ENCODE measurements around the gene HAPLN2. TPM values are rescaled to one million over a fixed set of nuclear protein-coding genes. Genes with fewer than 3 reads are reported as not detected.
A peak's percentile ranks its signal among the peaks of the same experiment; 100 is the strongest.

The HAPLN2 gene
- polyA plus RNA-seq, 1 donor (not counting 4 experiments of a cell fraction or from before 2014, with no cell fraction given): not detected

- Histone ChIP-seq H2AFZ (ENCODE audit: control insufficient read depth, low read length) (no peak overlapping the region), H3K9ac (ENCODE audit: control insufficient read depth, extremely low read depth, insufficient read depth, low read length) (no peak overlapping the region), H3K36me3 (ENCODE audit: control insufficient read depth in 2 of 2, extremely low read depth in 1 of 2, insufficient read depth in 2 of 2, low read length in 2 of 2) (no peaks in the 10 kb centered on the region), H3K27me3 (ENCODE audit: control insufficient read depth, extremely low read depth, insufficient read depth, low read length) (peaks cover 47% of the 10 kb centered on the region), H4K20me1 (ENCODE audit: control insufficient read depth, extremely low read depth, insufficient read depth, low read length) (no peaks in the 10 kb centered on the region), H3K4me1 (ENCODE audit: control insufficient read depth, extremely low read depth, insufficient read depth, low read length) (no peaks in the 10 kb centered on the region), H3K9me3 (ENCODE audit: control insufficient read depth, low read depth, low read length) (no peaks in the 10 kb centered on the region), H3K27ac (ENCODE audit: control insufficient read depth, insufficient read depth, low read length) (no peak overlapping the region), H3K4me3 (ENCODE audit: control insufficient read depth in 2 of 3, extremely low read depth in 1 of 3, insufficient read depth in 2 of 3, low read depth in 1 of 3, low read length in 3 of 3) (no peak overlapping the region), H3K9me1 (ENCODE audit: control insufficient read depth, extremely low read depth, insufficient read depth, low read length) (no peaks in the 10 kb centered on the region), H3K4me2 (ENCODE audit: control insufficient read depth, extremely low read depth, insufficient read depth, low read depth, low read length) (no peak overlapping the region), H3K79me2 (ENCODE audit: control insufficient read depth, insufficient read depth, low read length) (no peaks in the 10 kb centered on the region)
- dilution Hi-C loops (cut with MboI; ENCODE audit: extremely low pct_ligation_motif_present, low sequenced_read_pairs): no loop called here
- FAIRE-seq (no peak), DNase-seq (ENCODE audit: low read depth, low spot score) (no peak)
- TF ChIP-seq EZH2 (IDR thresholded peaks at IDR 0.05; ENCODE audit: low read length) (no peak), CTCF (optimal IDR thresholded peaks at IDR 0.05 in 1 of 3, IDR thresholded peaks at IDR 0.05 in 1 of 3, conservative IDR thresholded peaks at IDR 0.05 in 1 of 3; ENCODE audit: extremely low read depth in 1 of 3, insufficient read depth in 2 of 3, low read length in 3 of 3) (no peak)
Measured at GRCh38 chr1:156622581-156623297, 3.5 kb downstream of the HAPLN2 start.

GRCh38 chr1:156623946-156624813 lies 5.0 kb downstream of the HAPLN2 start:
- Histone ChIP-seq H3K4me2 (ENCODE audit: control insufficient read depth, extremely low read depth, insufficient read depth, low read depth, low read length) (peak overlapping the region; percentile 66), H3K27me3 (ENCODE audit: control insufficient read depth, extremely low read depth, insufficient read depth, low read length) (peaks cover 44% of the 10 kb centered on the region), H2AFZ (ENCODE audit: control insufficient read depth, low read length) (peak overlapping the region; percentile 68)

More at GRCh38 chr1:156623946-156624813, 5.0 kb downstream of the HAPLN2 start:
- FAIRE-seq (no peak), DNase-seq (ENCODE audit: low read depth, low spot score) (no peak)
- Histone ChIP-seq H3K36me3 (ENCODE audit: control insufficient read depth in 2 of 2, extremely low read depth in 1 of 2, insufficient read depth in 2 of 2, low read length in 2 of 2) (no peaks in the 10 kb centered on the region), H3K9ac (ENCODE audit: control insufficient read depth, extremely low read depth, insufficient read depth, low read length) (no peak overlapping the region), H3K9me1 (ENCODE audit: control insufficient read depth, extremely low read depth, insufficient read depth, low read length) (no peaks in the 10 kb centered on the region), H3K79me2 (ENCODE audit: control insufficient read depth, insufficient read depth, low read length) (no peaks in the 10 kb centered on the region), H4K20me1 (ENCODE audit: control insufficient read depth, extremely low read depth, insufficient read depth, low read length) (no peaks in the 10 kb centered on the region), H3K4me1 (ENCODE audit: control insufficient read depth, extremely low read depth, insufficient read depth, low read length) (no peaks in the 10 kb centered on the region), H3K27ac (ENCODE audit: control insufficient read depth, insufficient read depth, low read length) (no peak overlapping the region), H3K4me3 (ENCODE audit: control insufficient read depth in 2 of 3, extremely low read depth in 1 of 3, insufficient read depth in 2 of 3, low read depth in 1 of 3, low read length in 3 of 3) (peak overlapping the region in 2 of 3 experiments; percentile 20 to 35), H3K9me3 (ENCODE audit: control insufficient read depth, low read depth, low read length) (no peaks in the 10 kb centered on the region)
- dilution Hi-C loops (cut with MboI; ENCODE audit: extremely low pct_ligation_motif_present, low sequenced_read_pairs): no loop called here
- TF ChIP-seq EZH2 (IDR thresholded peaks at IDR 0.05; ENCODE audit: low read length): peak; percentile 85
- peak in 2 of 3 experiments; percentile 50 to 62 for TF ChIP-seq CTCF (optimal IDR thresholded peaks at IDR 0.05 in 1 of 3, IDR thresholded peaks at IDR 0.05 in 1 of 3, conservative IDR thresholded peaks at IDR 0.05 in 1 of 3; ENCODE audit: extremely low read depth in 1 of 3, insufficient read depth in 2 of 3, low read length in 3 of 3)

Measured in keratinocyte (primary cell).